Liver (tissue), 9 donors: Measurements from ENCODE around the gene FIBP. TPM values are rescaled to one million over a fixed set of nuclear protein-coding genes. Genes with fewer than 3 reads are reported as not detected.

Source experiments
- DNase-seq: peaks from one replicate; pipeline ENCODE4 v3.0.0-alpha.2; 2017; ENCODE audit warnings: low spot score
- H3K27ac ChIP-seq, 2 donors: one replicate each; pipeline ENCODE4 v1.7.0; 2013; ENCODE audit warnings: inconsistent platforms in 2 of 2, low read length in 2 of 2, control low read depth in 1 of 2, low read depth in 1 of 2, mild to moderate bottlenecking in 1 of 2
- H3K27me3 ChIP-seq, 4 donors: one replicate each; pipeline versions ENCODE4 v1.6.1 to v1.7.0; 2013; ENCODE audit warnings: low read length in 3 of 4, inconsistent platforms in 1 of 4, mild to moderate bottlenecking in 1 of 4, moderate library complexity in 1 of 4; ENCODE audit not compliant: control insufficient read depth in 4 of 4, insufficient read depth in 4 of 4
- H3K36me3 ChIP-seq, 4 donors: one replicate each; pipeline versions ENCODE4 v1.6.1 to v1.7.0; 2013; ENCODE audit warnings: low read length in 3 of 4, mild to moderate bottlenecking in 3 of 4, low read depth in 1 of 4, moderate library complexity in 1 of 4; ENCODE audit not compliant: control insufficient read depth in 4 of 4, insufficient read depth in 3 of 4
- H3K4me1 ChIP-seq, 4 donors: one replicate each; pipeline versions ENCODE4 v1.6.1 to v1.7.0; 2013; ENCODE audit warnings: low read length in 3 of 4, mild to moderate bottlenecking in 3 of 4, moderate library complexity in 1 of 4; ENCODE audit not compliant: control insufficient read depth in 4 of 4, insufficient read depth in 4 of 4
- H3K4me3 ChIP-seq, 3 donors: one replicate each; pipeline versions ENCODE4 v1.6.1 to v1.7.0; 2013; ENCODE audit warnings: low read length in 3 of 3, control low read depth in 1 of 3, low read depth in 1 of 3, mild to moderate bottlenecking in 1 of 3
- H3K9ac ChIP-seq, 2 donors: one replicate each; pipeline ENCODE4 v1.7.0; 2013; ENCODE audit warnings: low read length in 2 of 2, mild to moderate bottlenecking in 2 of 2, moderate library complexity in 2 of 2, control low read depth in 1 of 2, low read depth in 1 of 2
- H3K9me3 ChIP-seq, 4 donors: one replicate each; pipeline versions ENCODE4 v1.6.1 to v1.7.0; 2013; ENCODE audit warnings: low read length in 3 of 4; ENCODE audit not compliant: control insufficient read depth in 4 of 4
- ATF3 ChIP-seq: IDR thresholded peaks from 2 replicates; pipeline ENCODE4 v1.6.1; 2016; ENCODE audit warnings: antibody characterized with exemption
- CTCF ChIP-seq: fragments of 150-350 bp; IDR thresholded peaks from 2 replicates; pipeline ENCODE4 v1.5.1; 2017; ENCODE audit warnings: improper control_type of control experiment, low read depth, low read length; ENCODE audit not compliant: missing input control
- EGR1 ChIP-seq, 2 donors: IDR thresholded peaks; 2 replicates each; pipeline ENCODE4 v1.6.1; 2016 to 2018; ENCODE audit warnings: antibody characterized with exemption in 2 of 2, low read depth in 2 of 2
- FOXA1 ChIP-seq: IDR thresholded peaks from 2 replicates; pipeline ENCODE4 v1.6.1; 2016; ENCODE audit warnings: antibody characterized with exemption
- FOXA2 ChIP-seq: IDR thresholded peaks from 2 replicates; pipeline ENCODE4 v1.6.1; 2016; ENCODE audit warnings: antibody characterized with exemption
- GABPA ChIP-seq, 2 donors: IDR thresholded peaks in 1 of 2; conservative IDR thresholded peaks in 1 of 2; 2 replicates each; pipeline ENCODE4 v1.6.1; 2016; ENCODE audit warnings: antibody characterized with exemption in 2 of 2, mild to moderate bottlenecking in 1 of 2, moderate library complexity in 1 of 2
- HNF4A ChIP-seq, 2 donors: conservative IDR thresholded peaks; 2 replicates each; pipeline ENCODE4 v1.6.1; 2016; ENCODE audit warnings: antibody characterized with exemption in 2 of 2, mild to moderate bottlenecking in 2 of 2
- HNF4G ChIP-seq: IDR thresholded peaks from 2 replicates; pipeline ENCODE4 v1.6.1; 2016; ENCODE audit warnings: antibody characterized with exemption
- JUND ChIP-seq, 2 donors: IDR thresholded peaks; 2 replicates each; pipeline ENCODE4 v1.6.1; 2016; ENCODE audit warnings: antibody characterized with exemption in 2 of 2
- MAX ChIP-seq: IDR thresholded peaks from 2 replicates; pipeline ENCODE4 v1.6.1; 2016; ENCODE audit warnings: antibody characterized with exemption
- NR2F2 ChIP-seq: IDR thresholded peaks from 2 replicates; pipeline ENCODE4 v1.6.1; 2016; ENCODE audit warnings: antibody characterized with exemption
- RAD21 ChIP-seq, 2 donors: IDR thresholded peaks; 2 replicates each; pipeline ENCODE4 v1.6.1; 2016; ENCODE audit warnings: antibody characterized with exemption in 2 of 2, mild to moderate bottlenecking in 2 of 2
- REST ChIP-seq: IDR thresholded peaks from 2 replicates; pipeline ENCODE4 v1.6.1; 2016; ENCODE audit warnings: antibody characterized with exemption, mild to moderate bottlenecking
- RXRA ChIP-seq, 2 donors: IDR thresholded peaks; 2 replicates each; pipeline ENCODE4 v1.6.1; 2017 to 2018; ENCODE audit warnings: antibody characterized with exemption in 2 of 2, mild to moderate bottlenecking in 1 of 2
- SP1 ChIP-seq: IDR thresholded peaks from 2 replicates; pipeline ENCODE4 v1.6.1; 2018; ENCODE audit warnings: antibody characterized with exemption, mild to moderate bottlenecking
- TAF1 ChIP-seq: conservative IDR thresholded peaks from 2 replicates; pipeline ENCODE4 v1.6.1; 2016; ENCODE audit warnings: antibody characterized with exemption, mild to moderate bottlenecking
- YY1 ChIP-seq: IDR thresholded peaks from 2 replicates; pipeline ENCODE4 v1.6.1; 2016; ENCODE audit warnings: antibody characterized with exemption, mild to moderate bottlenecking
- WGBS: extraction: QIAGEN DNeasy Blood & Tissue Kit; methylation state at CpG from one replicate; pipeline ENCODE4 v1.1.7; 2013; 5-methylcytosine and 5-hydroxymethylcytosine counted together
- polyA plus RNA-seq, 2 donors: library from polyadenylated mRNA; stranded (reverse) in 1 of 2; unstranded in 1 of 2; fragments of 200-250 nt in 1 of 2; fragments of >200 nt in 1 of 2; fragmentation: Nextera tagmentation in 1 of 2; extraction: Ambion mirVana in 1 of 2; gene quantifications; one replicate each; pipeline versions ENCODE4 v1.2.1 to v1.2.3, GENCODE V29; 2013 to 2015
- total RNA-seq, 2 donors: library from RNA; depleted of rRNA; stranded (reverse); fragments of >200 nt; gene quantifications; one replicate each; pipeline ENCODE4 v1.2.3, GENCODE V29; 2014
- donor health status: healthy.
- donor health status: healthy.
- donor health status: healthy.
- donor health status: healthy.
- donor health status: healthy.

The FIBP gene
- total and polyA plus RNA-seq, 4 donors = 23.7 to 45.4 (median 29.1) TPM

GRCh38 chr11:65844231-65844872, 43.9 kb downstream of the FIBP start (continued):
- TF ChIP-seq CTCF = no peak

- H3K27ac ChIP-seq = no peak overlapping the region
- H3K27me3 ChIP-seq = no peaks in the 10 kb centered on the region
- no peak overlapping the region for H3K4me3 ChIP-seq
- H3K4me1 ChIP-seq = peaks cover 0 to 2% (median 0%) of the 10 kb centered on the region in 4 donors
- TF ChIP-seq TAF1 (no peak), NR2F2 (no peak), RAD21 (IDR thresholded peaks at IDR 0.05) (no peak), CTCF (no peak), EGR1 (IDR thresholded peaks at IDR 0.05; ENCODE audit: low read depth in 2 of 2) (no peak), FOXA1 (no peak), YY1 (no peak), MAX (no peak), ATF3 (no peak), RXRA (IDR thresholded peaks at IDR 0.05) (no peak), HNF4A (conservative IDR thresholded peaks at IDR 0.05) (no peak), HNF4G (no peak)
- no peaks in the 10 kb centered on the region for H3K9me3 ChIP-seq
- WGBS = 90% methylated on average over 3 of the region's 3 CpGs
- H3K36me3 ChIP-seq = no peaks in the 10 kb centered on the region
- DNase-seq = no peak
- H3K9ac ChIP-seq = no peak overlapping the region
These were observed 44.5 kb downstream of the FIBP start for GRCh38 chr11:65843811-65844210.

- DNase-seq = no peak
- no peaks in the 10 kb centered on the region for H3K9me3 ChIP-seq
- H3K36me3 ChIP-seq = no peaks in the 10 kb centered on the region
- no peak overlapping the region for H3K27ac ChIP-seq
- 92% methylated on average over 4 of the region's 4 CpGs for WGBS
- peaks cover 0 to 2% (median 0%) of the 10 kb centered on the region in 4 donors for H3K4me1 ChIP-seq
- H3K27me3 ChIP-seq = no peaks in the 10 kb centered on the region
- no peak overlapping the region for H3K4me3 ChIP-seq
- no peak overlapping the region for H3K9ac ChIP-seq
- TF ChIP-seq TAF1 (no peak), CTCF (no peak), NR2F2 (no peak), SP1 (no peak), RXRA (IDR thresholded peaks at IDR 0.05) (no peak), MAX (no peak), GABPA (IDR thresholded peaks at IDR 0.05 in 1 of 2, conservative IDR thresholded peaks at IDR 0.05 in 1 of 2) (no peak), FOXA1 (no peak), FOXA2 (no peak), ATF3 (no peak), HNF4A (conservative IDR thresholded peaks at IDR 0.05) (no peak), REST (no peak), RAD21 (IDR thresholded peaks at IDR 0.05) (no peak), YY1 (no peak), JUND (IDR thresholded peaks at IDR 0.05) (no peak), HNF4G (no peak), EGR1 (IDR thresholded peaks at IDR 0.05; ENCODE audit: low read depth in 2 of 2) (no peak)
These were observed 46.1 kb downstream of the FIBP start for GRCh38 chr11:65842144-65842543.
